Hindlimb muscle (tissue), 1 donor: ENCODE measurements around the gene AP2B1. TPM values are rescaled to one million over a fixed set of nuclear protein-coding genes. Genes with fewer than 3 reads are reported as not detected.

Experiments
- polyA plus RNA-seq: library from polyadenylated mRNA; unstranded; fragments of 120-200 nt; gene quantifications from one replicate; pipeline ENCODE4 v1.2.1, GENCODE V29; 2013; ENCODE audit not compliant: insufficient read length

The AP2B1 gene
- polyA plus RNA-seq, 1 donor: 74.1 TPM

Other genes with a start within 250 kb of the AP2B1 start
- gene SLFN11, start 213.7 kb upstream of the AP2B1 start, polyA plus RNA-seq: 18.8 TPM
- gene SLFN12, start 154.8 kb upstream of the AP2B1 start, polyA plus RNA-seq: 8.2 TPM
- 6.9 TPM for gene SLFN13, start 138.6 kb upstream of the AP2B1 start, polyA plus RNA-seq
- 0.19 TPM for gene SLFN12L, start 49.6 kb upstream of the AP2B1 start, polyA plus RNA-seq
- gene SLFN14, start 26.5 kb upstream of the AP2B1 start, polyA plus RNA-seq: 0.19 TPM
- 7.7 TPM for gene PEX12, start 8.8 kb upstream of the AP2B1 start, polyA plus RNA-seq
- 2.8 TPM for gene RASL10B, start 144.3 kb downstream of the AP2B1 start, polyA plus RNA-seq
- gene GAS2L2, start 165.9 kb downstream of the AP2B1 start, polyA plus RNA-seq: not detected
- not detected for gene C17orf50, start 173.6 kb downstream of the AP2B1 start, polyA plus RNA-seq
- 4.5 TPM for gene MMP28, start 208.3 kb downstream of the AP2B1 start, polyA plus RNA-seq
- 113 TPM for gene TAF15, start 222.2 kb downstream of the AP2B1 start, polyA plus RNA-seq